NCI-H146 treated with DMSO at 0.1 percent for 48 hours (cell line): Measurements from ENCODE around the gene DDX3X.
"Not testable (repeated sequence)": the region's sequence is repeated elsewhere in the genome, so short reads cannot be mapped to it uniquely, and the experiment has no call there.

ENCODE experiments used
- DNase-seq: peaks from one replicate; lab custom pipeline; 2025; ENCODE audit not compliant: unreplicated experiment; lab: John Stamatoyannopoulos, UW

The DDX3X gene

DNA sequence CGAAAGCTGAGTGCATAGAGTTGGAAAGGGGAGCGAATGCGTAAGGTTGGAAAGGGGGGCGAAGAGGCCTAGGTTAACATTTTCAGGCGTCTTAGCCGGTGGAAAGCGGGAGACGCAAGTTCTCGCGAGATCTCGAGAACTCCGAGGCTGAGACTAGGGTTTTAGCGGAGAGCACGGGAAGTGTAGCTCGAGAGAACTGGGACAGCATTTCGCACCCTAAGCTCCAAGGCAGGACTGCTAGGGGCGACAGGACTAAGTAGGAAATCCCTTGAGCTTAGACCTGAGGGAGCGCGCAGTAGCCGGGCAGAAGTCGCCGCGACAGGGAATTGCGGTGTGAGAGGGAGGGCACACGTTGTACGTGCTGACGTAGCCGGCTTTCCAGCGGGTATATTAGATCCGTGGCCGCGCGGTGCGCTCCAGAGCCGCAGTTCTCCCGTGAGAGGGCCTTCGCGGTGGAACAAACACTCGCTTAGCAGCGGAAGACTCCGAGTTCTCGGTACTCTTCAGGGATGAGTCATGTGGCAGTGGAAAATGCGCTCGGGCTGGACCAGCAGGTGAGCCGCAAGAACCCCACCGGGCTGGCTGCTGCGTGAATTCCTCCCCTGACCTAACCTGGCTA is at the start of gene DDX3X:
Gene DDX3X, plus strand, starts transcription at position 419 of the 619 bp plus-strand sequence. Its CDS starts 91 bp downstream, at position 510.
- DNase-seq: peak; percentile 88

DNA sequence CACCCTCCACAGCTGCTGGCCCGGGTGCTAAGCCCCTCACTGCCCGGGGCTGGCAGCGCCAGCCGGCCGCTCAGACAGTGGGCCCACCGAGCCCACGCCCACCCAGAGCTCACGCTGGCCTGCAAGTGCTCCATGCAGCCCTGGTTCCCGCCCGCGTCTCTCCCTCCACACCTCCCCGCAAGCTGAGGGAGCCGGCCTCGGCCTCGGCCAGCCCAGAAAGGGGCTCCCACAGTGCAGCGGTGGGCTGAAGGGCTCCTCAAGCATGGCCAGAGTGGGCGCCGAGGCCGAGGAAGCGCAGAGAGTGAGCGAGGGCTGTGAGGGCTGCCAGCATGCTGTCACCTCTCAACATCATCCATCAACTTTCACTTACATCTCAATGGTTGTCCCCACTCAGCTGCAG is 48.0 kb upstream of the DDX3X start:
- not testable (repeated sequence) for DNase-seq

DNA sequence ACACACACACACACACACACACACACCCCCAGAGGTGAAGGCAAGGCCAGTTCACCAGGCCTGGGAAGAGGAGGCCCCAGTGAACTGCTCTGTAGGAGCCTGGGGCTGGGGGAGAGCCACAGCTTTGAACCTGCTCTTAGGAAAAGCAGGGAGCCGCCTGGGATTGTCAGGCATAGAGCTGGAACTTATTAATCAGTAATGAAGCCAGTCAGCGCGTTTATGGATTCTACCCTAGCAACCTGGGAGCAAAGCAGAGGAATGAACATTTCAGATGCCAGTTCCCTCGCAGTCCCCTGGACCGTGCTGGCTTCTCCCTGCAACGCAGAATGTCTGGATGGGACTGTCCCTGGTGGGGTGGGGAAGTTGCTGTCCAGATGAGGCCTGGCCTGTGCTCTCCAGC is 45.3 kb upstream of the DDX3X start:
- DNase-seq: no peak

DNA sequence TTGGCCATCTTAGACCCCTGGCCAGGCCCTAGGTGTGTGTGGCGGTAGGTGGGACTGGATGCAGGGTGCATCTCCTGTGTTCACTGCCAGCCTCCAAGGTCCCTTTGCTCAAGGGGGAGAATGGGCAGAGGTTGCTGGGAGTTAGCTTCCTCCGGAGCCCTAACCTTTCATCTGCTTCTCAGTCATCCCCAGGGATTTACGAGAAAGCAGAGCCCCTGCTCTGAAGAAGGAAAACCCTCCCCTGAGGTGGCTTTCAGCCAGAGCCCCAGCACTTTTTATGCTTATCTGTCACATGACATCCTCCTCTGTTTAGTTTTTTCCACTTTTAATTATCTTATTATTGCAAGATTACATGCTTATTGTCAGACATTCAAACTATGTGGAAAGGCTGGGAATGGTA is 44.9 kb upstream of the DDX3X start:
- no peak for DNase-seq

DNA sequence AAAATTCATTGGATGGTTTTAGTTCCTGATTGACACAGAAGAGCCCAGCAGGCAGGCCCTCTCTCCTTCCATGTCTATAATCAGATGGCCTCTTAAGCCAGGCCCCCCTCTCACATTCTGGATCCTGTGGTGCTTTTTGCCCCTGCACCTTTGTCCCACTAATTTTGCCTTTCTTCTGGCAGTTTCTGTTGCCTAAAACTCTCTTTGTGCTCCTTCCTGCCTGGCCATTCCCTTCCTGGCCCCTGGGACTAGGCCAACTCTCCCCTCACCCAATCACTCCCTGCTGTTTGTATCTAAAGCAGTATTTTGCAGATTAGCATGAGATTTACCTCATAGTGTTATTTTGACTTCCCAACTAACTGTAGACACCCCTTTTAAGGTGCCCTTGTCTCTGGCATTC is 42.7 kb upstream of the DDX3X start:
- no peak for DNase-seq

DNA sequence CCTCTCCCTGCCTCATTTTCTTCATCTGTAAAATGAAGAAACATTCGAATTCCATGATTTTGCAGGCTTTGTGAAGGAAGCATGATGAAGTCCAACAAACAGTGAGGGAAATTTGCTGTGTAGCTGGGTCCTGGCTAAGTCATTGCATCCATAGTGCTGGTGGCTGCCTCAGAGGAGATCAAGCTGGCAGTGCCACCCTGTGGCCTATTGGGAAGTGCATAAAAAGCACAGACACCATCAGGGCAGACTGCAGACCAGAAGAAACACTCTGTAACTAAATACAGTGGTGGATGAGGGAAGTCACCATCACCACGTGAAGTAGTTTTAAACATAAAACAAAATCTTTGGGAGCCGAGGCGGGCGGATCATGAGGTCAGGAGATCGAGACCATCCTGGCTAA is 40.7 kb upstream of the DDX3X start:
- DNase-seq: no peak

DNA sequence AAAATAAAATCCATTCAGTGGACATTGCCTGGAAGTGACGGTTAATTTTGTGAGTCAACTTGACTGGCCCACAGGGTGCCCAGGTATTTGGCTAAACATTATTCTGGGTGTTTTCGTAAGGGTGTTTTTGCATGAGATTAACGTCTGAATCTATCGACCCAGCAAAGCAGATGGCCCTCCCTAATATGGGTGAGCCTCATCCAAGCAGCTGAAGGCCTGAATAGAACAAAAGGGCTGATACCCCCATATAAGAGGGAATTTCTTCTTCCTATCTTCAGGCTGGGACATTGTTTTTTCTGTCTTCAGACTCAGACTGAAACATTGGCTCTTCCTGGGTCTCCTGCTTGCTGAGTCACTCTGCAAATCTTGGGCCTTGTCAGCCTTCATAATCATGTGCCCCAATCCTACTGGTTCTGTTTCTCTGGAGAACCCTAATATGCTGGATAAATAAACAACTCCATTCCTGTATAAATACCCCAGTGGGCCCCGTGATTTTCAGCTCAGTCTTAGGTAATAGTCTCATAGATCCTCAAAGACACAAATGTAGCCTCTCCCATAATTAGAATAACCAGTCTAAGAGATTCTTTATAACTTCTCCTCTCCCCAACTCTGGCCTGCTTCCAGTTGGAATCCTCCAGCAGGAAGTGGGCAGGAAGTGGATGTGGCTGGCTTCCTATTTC is 33.1 kb upstream of the DDX3X start:
- no peak for DNase-seq

DNA sequence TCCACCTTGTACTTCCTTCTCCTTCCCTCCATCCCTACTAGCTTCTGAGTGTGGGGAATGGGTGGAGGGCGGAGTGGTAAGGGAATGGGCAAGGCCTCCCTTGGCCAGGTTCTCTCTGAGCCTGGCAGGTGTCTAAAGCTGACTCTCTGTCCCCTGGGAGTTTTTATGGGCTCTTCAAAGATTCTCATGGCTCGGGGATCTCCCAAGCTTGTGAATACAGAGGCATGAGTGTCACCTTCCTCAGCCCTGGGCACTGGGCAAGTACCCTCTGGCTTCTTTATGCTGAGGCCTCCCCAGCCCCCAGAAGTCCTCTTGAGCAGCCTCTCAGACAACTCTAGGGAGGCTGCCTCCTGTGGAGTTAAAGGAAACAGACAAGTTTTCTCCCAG is 32.5 kb upstream of the DDX3X start:
- DNase-seq: no peak

DNA sequence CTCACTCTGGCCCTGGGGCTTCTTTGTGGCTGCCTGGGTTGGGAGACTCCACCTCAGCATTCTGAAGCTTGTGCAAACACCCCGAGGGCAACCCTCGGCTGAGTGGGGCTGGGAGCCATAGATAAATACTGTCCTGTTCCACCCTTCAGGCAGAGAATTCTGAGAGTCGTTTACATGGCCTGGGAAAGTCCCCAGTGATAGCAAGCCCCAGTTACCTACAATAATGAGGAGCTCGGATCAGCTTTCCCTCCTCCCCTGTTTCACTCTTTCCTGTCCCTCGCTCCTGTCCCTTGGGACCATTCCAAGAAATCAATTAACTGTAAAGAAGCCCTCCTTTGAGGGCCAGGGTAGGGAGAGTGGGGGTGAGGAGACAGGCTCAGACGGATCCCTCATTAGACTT is 31.6 kb upstream of the DDX3X start:
- peak; percentile 7 for DNase-seq

DNA sequence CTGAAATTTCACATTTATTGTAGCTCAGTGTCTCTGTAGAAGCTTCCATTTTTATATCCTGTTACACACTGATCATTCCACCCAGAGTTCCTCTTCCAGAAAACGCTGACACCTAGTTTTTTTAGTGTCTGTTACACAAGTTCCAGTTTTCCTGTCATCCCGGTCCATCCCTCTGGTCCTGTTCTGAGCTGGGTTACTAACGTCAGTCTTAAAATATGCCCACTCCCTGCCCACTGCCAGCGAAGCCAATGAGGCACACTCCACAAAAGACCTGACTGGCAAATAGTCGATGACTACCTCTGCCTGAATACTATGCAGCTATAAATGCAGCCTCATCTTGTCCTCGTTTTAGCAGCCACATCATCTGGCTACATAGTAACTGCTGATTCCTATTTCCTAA is 30.9 kb upstream of the DDX3X start:
- no peak for DNase-seq

DNA sequence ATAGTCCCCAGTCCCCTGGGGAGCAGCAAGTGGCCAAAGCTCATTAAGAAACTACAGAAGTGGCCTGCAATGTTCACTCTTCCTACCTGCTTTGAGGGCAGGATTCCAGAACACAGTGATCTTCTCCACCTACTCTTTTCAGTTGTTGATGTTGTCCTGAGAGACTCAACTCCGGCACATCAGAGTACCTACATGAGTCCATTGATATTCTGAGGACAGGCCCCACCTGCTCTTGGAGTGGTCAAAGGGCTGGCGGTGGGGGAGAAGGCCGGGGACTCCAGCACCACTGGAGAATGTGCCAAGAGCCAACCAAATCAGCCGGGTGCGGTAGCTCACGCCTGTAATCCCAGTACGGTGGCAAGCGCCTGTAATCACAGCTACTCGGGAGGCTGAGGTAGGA is 29.8 kb upstream of the DDX3X start:
- no peak for DNase-seq

DNA sequence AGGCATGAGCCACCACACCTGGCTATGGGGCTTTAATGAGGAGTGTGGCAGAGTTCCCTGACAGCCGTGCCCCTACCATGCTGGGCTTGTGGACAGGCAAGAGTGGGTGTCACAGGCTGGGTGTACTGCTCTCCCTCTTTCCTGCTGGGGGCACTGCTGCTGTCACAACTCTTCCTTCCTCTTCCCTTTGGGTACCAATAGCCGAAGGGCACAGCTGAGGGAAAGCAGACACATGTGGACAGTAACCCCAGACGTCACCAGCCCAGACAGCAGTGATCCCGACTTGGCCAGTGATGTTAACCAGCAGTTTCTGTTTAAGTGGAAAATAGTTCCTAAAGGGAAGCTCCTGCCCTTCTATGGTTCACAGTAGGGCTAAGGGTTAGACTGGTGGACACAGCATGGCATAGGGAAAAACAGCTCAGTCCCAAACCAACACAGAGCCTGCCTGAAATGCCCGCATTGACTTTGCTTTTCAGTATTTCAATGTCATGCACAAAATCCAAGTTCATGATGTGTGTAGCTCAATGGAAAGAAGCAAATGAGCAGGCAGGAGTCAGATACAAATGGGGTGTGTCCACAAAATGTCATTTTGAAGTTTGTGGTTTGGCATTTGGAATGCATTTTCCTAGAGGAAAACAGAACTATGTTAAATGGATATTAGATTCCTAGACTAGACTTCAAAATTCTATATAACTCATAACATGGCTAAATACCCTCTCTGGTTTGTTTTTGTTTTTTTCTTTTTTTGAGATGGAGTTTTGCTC is 24.9 kb upstream of the DDX3X start:
- DNase-seq: no peak

DNA sequence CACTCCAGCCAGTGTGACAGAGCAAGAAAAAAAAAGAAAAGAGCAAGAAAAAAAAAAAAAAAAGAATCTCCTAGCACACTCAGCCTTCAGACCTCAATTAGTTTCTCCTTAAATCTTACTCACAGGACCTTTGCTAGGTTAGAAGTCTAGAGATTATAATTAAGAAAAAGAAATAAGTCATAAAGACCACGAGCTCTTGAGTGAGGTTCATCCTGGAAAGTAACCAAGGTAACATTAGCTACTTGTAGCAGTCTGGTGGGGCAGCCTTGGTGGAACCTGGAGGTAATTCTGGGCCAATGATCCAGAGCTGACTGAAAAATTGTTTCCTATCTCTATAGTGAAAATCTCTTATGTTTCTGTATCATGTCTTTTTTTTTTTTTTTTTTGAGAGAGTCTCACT is 21.2 kb upstream of the DDX3X start:
- DNase-seq: no peak

DNA sequence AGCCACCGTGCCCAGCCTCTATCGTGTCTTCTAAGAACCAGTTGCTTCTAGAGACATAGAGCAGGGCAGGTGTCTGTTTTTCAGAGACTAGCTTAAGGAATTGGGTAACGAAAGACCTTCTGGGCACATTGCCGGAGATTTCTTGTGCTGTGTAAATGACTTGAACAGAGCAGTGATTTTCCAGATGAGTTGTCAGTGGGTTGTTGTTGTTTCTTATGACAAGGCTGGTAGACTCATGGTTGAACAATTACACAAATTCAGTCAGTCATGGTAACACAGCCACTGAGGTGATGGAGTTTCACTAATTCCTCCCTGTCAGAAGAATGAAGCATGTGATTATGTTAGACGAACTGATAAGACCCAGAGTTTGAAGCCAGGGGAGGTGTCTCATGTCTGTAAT is 20.5 kb upstream of the DDX3X start:
- DNase-seq: no peak

DNA sequence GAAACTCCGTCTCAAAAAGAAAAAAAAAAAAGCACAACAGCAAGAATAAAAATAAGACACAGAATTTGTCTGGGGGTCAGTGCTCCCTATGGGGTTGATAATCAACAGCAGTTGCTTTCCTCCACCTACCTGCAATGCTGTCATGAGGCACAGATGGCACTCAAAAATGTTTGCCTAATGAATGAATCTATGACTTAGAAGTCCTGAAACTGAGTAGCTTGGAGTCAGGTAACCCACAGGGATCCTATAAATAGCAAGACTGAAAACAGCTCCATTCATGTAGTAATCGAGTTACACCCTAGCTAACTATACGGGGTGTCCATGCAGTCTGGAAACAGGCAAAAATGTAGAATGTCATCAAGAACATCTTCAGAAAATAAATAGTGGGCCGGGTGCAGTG is 19.8 kb upstream of the DDX3X start:
- DNase-seq: no peak

DNA sequence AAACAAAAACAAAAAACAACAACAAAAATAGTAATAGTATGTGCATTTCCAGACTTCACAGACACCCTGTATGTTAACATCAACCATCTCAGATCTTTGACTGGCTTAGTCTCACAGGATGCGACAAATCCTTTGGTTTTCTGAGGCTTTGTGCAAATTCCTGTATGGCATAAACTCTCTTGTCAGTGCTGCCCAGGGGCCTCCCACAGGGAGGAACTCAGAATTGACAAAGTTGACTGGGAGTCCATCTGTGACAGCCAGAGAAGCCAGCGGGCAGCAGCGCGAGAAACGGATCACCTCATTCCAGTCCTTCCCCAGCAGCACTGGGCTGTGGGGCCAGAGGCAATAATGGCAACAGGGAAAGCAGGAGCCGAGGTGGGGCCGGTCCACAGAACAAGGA is 19.1 kb upstream of the DDX3X start:
- no peak for DNase-seq

DNA sequence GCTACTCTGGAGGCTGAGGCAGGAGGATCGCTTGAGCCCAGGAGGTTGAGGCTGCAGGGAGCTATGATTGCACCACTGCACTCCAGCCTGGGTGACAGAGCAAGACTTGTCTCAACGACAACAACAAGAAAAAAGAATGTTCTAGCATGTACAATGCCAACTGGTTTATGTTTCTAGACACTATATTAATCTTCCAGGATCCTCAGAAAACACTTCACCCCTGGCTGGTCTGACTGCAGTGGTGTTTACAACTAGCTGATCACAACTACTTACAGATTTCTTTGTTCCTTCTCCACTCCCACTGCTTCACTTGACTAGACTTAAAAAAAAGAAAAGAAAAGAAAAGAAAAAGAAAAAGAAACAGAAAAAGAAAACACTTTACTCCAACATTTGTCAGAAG is 17.7 kb upstream of the DDX3X start:
- DNase-seq: not testable (repeated sequence)

DNA sequence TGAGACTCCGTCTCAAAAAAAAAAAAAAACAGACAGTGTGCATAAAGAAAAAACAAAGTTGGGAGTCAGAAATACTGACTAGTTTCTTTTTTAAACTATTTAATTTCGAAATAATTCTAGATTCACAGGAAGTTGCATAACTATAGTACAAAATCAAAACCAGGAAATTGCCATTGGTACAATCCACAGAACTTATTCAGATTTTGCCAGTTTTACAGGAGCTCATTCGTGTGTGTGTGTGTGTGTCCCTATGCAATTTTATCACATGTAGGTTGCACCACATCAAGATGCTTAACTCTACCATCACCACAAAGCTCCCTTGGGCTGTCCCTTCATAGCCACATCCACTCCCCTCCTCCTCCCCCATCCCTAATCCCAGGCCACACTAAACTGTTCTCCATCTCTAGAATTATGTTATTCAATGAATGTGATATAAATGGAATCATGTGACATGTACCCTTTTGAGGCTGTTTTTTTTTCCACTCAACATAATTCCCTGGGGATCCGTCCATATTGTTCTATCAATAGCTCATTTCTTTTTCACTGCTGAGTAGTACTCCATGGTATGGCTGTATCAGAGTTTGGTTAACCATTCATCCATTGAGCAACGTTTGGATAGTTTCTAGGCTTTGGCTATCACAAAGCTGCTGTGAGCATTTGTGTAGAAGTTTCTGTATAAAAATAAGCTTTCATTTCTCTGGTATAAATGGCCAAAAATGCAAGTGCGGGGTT is 16.3 kb upstream of the DDX3X start:
- DNase-seq: no peak

DNA sequence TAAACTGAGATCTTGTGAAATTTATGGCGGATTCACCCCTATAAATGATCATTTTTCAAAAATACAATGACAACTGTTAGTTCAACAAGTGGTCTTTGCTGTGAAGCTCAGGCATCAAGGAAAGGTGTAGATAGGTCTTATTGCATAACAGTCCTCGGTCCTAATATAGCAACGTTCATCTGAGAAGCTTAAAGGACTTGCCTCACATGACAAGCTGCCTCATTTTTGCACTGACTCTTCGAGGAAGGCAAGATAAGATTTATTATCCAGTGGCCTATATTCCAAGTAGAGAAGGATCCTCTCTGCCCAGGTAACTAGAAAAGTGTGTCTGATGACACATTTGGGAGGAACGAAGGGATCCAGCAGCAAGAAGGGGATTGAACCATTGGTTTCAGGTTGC is 13.6 kb upstream of the DDX3X start:
- no peak for DNase-seq

DNA sequence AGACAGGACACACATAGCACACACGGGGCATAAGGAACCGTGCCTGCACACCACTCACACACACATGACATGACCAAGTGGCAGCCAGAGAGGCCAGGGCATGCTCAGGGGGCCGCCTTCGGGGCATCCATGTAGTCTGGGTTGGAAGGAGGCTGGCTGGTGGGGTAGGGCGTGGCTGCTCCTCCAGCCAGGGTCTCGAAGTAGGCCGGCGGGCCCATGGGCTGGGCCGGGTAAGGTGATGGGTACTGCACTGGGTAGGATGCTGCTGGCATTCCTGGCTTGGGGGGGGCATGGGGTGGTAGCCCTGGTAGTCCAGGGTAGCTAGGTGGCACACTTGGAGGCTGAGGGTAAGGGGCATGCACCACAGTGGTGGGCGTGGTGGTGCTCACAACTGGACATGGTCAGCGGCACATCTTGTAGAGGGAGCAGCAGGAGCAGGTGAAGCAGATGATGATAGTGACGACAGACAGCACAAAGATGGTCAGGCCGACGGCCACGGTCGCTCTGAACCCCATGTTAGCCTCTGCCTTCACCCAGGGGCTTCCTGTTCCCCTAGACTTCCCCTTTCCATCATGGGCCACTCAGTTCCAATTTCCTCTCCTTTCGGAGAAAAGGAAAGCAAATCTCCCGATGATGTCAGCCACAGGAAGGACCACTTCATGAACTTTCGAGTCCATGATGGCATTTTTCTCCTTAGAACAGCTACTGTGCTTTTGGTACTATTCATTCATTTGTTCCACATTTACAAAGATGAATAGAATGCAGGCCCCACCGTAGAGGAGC is 10.9 kb upstream of the DDX3X start:
- no peak for DNase-seq

DNA sequence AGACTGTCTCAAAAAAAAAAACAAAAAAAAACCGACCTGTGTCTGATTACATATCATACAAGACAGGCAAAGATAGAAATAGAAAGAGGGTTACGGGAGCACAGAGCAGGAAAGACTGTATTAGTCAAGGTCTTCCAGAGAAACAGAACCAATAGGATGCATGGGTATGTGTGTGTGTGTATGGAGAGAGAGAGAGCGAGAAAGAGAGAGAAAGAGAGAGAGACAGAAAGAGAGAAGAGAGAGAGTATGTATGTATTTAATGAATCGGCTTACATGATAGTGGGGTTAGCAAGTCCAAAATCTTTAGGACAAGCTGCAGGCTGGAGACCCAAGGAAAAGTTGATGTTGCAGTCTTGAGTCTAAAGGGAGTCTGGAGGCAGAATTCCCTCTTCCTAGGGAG is 7.5 kb upstream of the DDX3X start:
- no peak for DNase-seq
